K562 (cell line): ENCODE measurements around the gene BRF1. TPM values are rescaled to one million over a fixed set of nuclear protein-coding genes. Genes with fewer than 3 reads are reported as not detected.

ENCODE experiments used
- ELF1 ChIP-seq: fragments of 200-800 bp; sonication (Bioruptor generic); IDR thresholded peaks from 2 replicates; pipeline ENCODE4 v1.6.1; 2016; ENCODE audit warnings: missing genetic modification characterization, missing compliant biosample characterization
- FOXA3 ChIP-seq, 2 experiments: fragments of 450-650 bp in 1 of 2; sonication (generic) in 1 of 2; formaldehyde crosslinking; IDR thresholded peaks in 1 of 2; conservative IDR thresholded peaks in 1 of 2; 2 replicates each; pipeline versions ENCODE4 v1.4.0 to v1.8.0; 2020 to 2022; ENCODE audit warnings: mild to moderate bottlenecking in 2 of 2, missing genetic modification reagents in 1 of 2
- RBFOX2 ChIP-seq: fragments of 200-400 bp; formaldehyde crosslinking; IDR thresholded peaks from 2 replicates; pipeline ENCODE4 v1.6.1; 2017; ENCODE audit warnings: low read depth, mild to moderate bottlenecking, low read length, moderate library complexity
- RBM25 ChIP-seq: fragments of 200-400 bp; formaldehyde crosslinking; IDR thresholded peaks from 2 replicates; pipeline ENCODE4 v1.6.1; 2018; ENCODE audit warnings: low read length, low read depth, moderate library complexity; ENCODE audit not compliant: severe bottlenecking
- SMARCB1 ChIP-seq: IDR thresholded peaks from 2 replicates; pipeline ENCODE4 v1.6.1; 2011; ENCODE audit warnings: improper control_type of control experiment, low read depth; ENCODE audit not compliant: insufficient read length
- SRSF7 ChIP-seq: fragments of 200-400 bp; formaldehyde crosslinking; optimal IDR thresholded peaks from 2 replicates; pipeline ENCODE3; 2017; ENCODE audit warnings: mild to moderate bottlenecking, low read depth, low read length
- THRB ChIP-seq: fragments of 450-650 bp; formaldehyde crosslinking; conservative IDR thresholded peaks from 2 replicates; pipeline ENCODE4 v1.4.0; 2022; ENCODE audit warnings: mild to moderate bottlenecking, missing genetic modification characterization
- YBX1 ChIP-seq: fragments of 450-650 bp; IDR thresholded peaks from 2 replicates; pipeline ENCODE4 v1.7.1; 2016; ENCODE audit warnings: mild to moderate bottlenecking
- ZBTB9 ChIP-seq: fragments of 450-650 bp; formaldehyde crosslinking; IDR thresholded peaks from 2 replicates; pipeline ENCODE4 v1.4.0; 2020; ENCODE audit warnings: mild to moderate bottlenecking, moderate library complexity
- ZNF140 ChIP-seq: fragments of 250-450 bp; sonication (Bioruptor Pico); IDR thresholded peaks from 2 replicates; pipeline ENCODE4 v1.8.0; 2021; ENCODE audit warnings: moderate library complexity, mild to moderate bottlenecking, inconsistent platforms
- ZNF586 ChIP-seq: fragments of 450-650 bp; formaldehyde crosslinking; conservative IDR thresholded peaks from 2 replicates; pipeline ENCODE4 v1.4.0; 2020; ENCODE audit warnings: mild to moderate bottlenecking, moderate library complexity
- polyA plus RNA-seq, 8 experiments: library from polyadenylated mRNA; depleted of rRNA in 4 of 8; stranded (reverse) in 5 of 8; unstranded in 3 of 8; fragments of >200 nt; fragmentation: Nextera tagmentation in 2 of 8; fragmentation: Illumina TruSeq in 1 of 8; extraction: Ambion mirVana in 2 of 8; extraction: Trizol in 1 of 8; gene quantifications; 2 replicates each; pipeline versions ENCODE4 v1.2.1 to v1.2.3, GENCODE V29; 2011 to 2014; ENCODE audit warnings: inconsistent platforms in 1 of 8, missing spikeins in 1 of 8
- total RNA-seq, 7 experiments: library from RNA; depleted of rRNA in 6 of 7; stranded (reverse); fragments of >200 nt in 6 of 7; fragmentation: Illumina TruSeq in 2 of 7; extraction: Trizol in 2 of 7; gene quantifications; 2 replicates each; pipeline versions ENCODE4 v1.2.1 to v1.2.3, GENCODE V29; 2011 to 2021; ENCODE audit warnings: low replicate concordance in 1 of 7
- TF ChIP-seq, protein P1 (sequence below): fragments of 250-450 bp; sonication (Bioruptor Pico); IDR thresholded peaks from 2 replicates; pipeline ENCODE4 v1.8.0; 2021; ENCODE audit warnings: moderate library complexity, mild to moderate bottlenecking, inconsistent platforms
- TF ChIP-seq, protein P2 (sequence below): fragments of 450-650 bp; IDR thresholded peaks from 2 replicates; pipeline ENCODE4 v1.6.1; 2016; ENCODE audit warnings: mild to moderate bottlenecking, moderate library complexity

BRF1 gene
- total and polyA plus RNA-seq, 9 of the 15 experiments (the other 6 are each of a cell fraction or from before 2014, with no cell fraction given) = 0.14 to 24.6 (median 8.2) TPM

DNA sequence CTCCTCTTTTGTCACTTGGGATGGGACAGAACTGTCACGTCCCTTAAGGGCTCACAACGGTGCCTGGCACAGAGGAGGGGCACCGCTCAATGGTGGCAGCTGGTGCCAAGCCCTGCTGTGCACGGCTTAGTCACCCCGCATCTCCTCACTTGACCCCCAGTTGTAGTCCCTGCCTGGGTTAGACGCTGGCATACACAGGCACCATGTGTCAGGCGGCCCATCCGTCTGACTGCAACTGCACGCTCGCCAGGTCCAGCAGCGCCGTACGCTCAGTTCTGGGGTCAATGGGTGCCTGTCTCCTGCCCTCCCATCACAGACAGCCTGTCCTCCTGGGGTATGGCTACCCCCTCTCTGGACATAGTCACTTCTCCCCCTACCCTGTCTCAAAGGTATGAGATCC lies 12.2 kb upstream of the BRF1 start (continued):
- TF ChIP-seq, protein P1, sequence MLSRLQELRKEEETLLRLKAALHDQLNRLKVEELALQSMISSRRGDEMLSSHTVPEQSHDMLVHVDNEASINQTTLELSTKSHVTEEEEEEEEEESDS (CRISPR knock-in tag) = no peak
- no peak for TF ChIP-seq YBX1
- no peak for TF ChIP-seq ZBTB9
- TF ChIP-seq SMARCB1 = no peak
- TF ChIP-seq ZNF586 (CRISPR knock-in tag) = no peak
- TF ChIP-seq SRSF7 = no peak
- TF ChIP-seq ELF1 (tag) = no peak
- no peak for TF ChIP-seq RBFOX2
- TF ChIP-seq FOXA3 (CRISPR knock-in tag; conservative IDR thresholded peaks at IDR 0.05 in 1 of 2, IDR thresholded peaks at IDR 0.05 in 1 of 2) = no peak
- TF ChIP-seq ZNF140 (CRISPR knock-in tag) = no peak
- TF ChIP-seq, protein P2, sequence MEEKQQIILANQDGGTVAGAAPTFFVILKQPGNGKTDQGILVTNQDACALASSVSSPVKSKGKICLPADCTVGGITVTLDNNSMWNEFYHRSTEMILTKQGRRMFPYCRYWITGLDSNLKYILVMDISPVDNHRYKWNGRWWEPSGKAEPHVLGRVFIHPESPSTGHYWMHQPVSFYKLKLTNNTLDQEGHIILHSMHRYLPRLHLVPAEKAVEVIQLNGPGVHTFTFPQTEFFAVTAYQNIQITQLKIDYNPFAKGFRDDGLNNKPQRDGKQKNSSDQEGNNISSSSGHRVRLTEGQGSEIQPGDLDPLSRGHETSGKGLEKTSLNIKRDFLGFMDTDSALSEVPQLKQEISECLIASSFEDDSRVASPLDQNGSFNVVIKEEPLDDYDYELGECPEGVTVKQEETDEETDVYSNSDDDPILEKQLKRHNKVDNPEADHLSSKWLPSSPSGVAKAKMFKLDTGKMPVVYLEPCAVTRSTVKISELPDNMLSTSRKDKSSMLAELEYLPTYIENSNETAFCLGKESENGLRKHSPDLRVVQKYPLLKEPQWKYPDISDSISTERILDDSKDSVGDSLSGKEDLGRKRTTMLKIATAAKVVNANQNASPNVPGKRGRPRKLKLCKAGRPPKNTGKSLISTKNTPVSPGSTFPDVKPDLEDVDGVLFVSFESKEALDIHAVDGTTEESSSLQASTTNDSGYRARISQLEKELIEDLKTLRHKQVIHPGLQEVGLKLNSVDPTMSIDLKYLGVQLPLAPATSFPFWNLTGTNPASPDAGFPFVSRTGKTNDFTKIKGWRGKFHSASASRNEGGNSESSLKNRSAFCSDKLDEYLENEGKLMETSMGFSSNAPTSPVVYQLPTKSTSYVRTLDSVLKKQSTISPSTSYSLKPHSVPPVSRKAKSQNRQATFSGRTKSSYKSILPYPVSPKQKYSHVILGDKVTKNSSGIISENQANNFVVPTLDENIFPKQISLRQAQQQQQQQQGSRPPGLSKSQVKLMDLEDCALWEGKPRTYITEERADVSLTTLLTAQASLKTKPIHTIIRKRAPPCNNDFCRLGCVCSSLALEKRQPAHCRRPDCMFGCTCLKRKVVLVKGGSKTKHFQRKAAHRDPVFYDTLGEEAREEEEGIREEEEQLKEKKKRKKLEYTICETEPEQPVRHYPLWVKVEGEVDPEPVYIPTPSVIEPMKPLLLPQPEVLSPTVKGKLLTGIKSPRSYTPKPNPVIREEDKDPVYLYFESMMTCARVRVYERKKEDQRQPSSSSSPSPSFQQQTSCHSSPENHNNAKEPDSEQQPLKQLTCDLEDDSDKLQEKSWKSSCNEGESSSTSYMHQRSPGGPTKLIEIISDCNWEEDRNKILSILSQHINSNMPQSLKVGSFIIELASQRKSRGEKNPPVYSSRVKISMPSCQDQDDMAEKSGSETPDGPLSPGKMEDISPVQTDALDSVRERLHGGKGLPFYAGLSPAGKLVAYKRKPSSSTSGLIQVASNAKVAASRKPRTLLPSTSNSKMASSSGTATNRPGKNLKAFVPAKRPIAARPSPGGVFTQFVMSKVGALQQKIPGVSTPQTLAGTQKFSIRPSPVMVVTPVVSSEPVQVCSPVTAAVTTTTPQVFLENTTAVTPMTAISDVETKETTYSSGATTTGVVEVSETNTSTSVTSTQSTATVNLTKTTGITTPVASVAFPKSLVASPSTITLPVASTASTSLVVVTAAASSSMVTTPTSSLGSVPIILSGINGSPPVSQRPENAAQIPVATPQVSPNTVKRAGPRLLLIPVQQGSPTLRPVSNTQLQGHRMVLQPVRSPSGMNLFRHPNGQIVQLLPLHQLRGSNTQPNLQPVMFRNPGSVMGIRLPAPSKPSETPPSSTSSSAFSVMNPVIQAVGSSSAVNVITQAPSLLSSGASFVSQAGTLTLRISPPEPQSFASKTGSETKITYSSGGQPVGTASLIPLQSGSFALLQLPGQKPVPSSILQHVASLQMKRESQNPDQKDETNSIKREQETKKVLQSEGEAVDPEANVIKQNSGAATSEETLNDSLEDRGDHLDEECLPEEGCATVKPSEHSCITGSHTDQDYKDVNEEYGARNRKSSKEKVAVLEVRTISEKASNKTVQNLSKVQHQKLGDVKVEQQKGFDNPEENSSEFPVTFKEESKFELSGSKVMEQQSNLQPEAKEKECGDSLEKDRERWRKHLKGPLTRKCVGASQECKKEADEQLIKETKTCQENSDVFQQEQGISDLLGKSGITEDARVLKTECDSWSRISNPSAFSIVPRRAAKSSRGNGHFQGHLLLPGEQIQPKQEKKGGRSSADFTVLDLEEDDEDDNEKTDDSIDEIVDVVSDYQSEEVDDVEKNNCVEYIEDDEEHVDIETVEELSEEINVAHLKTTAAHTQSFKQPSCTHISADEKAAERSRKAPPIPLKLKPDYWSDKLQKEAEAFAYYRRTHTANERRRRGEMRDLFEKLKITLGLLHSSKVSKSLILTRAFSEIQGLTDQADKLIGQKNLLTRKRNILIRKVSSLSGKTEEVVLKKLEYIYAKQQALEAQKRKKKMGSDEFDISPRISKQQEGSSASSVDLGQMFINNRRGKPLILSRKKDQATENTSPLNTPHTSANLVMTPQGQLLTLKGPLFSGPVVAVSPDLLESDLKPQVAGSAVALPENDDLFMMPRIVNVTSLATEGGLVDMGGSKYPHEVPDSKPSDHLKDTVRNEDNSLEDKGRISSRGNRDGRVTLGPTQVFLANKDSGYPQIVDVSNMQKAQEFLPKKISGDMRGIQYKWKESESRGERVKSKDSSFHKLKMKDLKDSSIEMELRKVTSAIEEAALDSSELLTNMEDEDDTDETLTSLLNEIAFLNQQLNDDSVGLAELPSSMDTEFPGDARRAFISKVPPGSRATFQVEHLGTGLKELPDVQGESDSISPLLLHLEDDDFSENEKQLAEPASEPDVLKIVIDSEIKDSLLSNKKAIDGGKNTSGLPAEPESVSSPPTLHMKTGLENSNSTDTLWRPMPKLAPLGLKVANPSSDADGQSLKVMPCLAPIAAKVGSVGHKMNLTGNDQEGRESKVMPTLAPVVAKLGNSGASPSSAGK = no peak
- no peak for TF ChIP-seq THRB (CRISPR knock-in tag)
- TF ChIP-seq RBM25 = no peak
- TF ChIP-seq, all 486 proteins: peak for 0
